SK-N-SH (cell line): ENCODE results near the gene FAP. TPM values are rescaled to one million over a fixed set of nuclear protein-coding genes. Genes with fewer than 3 reads are reported as not detected.

Experiments
- CTCF ChIA-PET: fragments of 300-600, 350-600 bp; formaldehyde crosslinking; extraction: SDS; loops from one replicate; lab custom pipeline; 2021; lab: Yijun Ruan, JAX
- POLR2A ChIA-PET: fragments of 350-600 bp; sonication (Branson Sonifier 250); formaldehyde crosslinking; extraction: SDS; loops from one replicate; lab custom pipeline; 2020; ENCODE audit warnings: antibody characterized with exemption, inconsistent platforms; lab: Yijun Ruan, JAX
- DNase-seq: peaks from one replicate; pipeline ENCODE4 v3.0.0; 2012
- H2AFZ ChIP-seq: fragments of 200-600 bp; sonication (generic); 2 replicates; pipeline ENCODE4 v1.8.1; 2016; ENCODE audit warnings: antibody characterized with exemption, mild to moderate bottlenecking, low read depth
- H3F3A ChIP-seq: fragments of 200-600 bp; sonication (generic); replicated peaks from 2 replicates; pipeline ENCODE3; 2016; ENCODE audit warnings: antibody characterized with exemption, mild to moderate bottlenecking; ENCODE audit not compliant: insufficient read depth
- H3K27ac ChIP-seq, 2 experiments: fragments of 200-500 bp in 1 of 2; fragments of 200-600 bp in 1 of 2; sonication (Bioruptor generic) in 1 of 2; sonication (generic), shearing (Covaris generic) in 1 of 2; 2 replicates each; pipeline versions ENCODE4 v1.5.1 to v1.6.1; 2014 to 2016; ENCODE audit warnings: low read depth in 2 of 2, inconsistent platforms in 1 of 2, low read length in 1 of 2, mild to moderate bottlenecking in 1 of 2, mixed read lengths in 1 of 2
- H3K27me3 ChIP-seq: fragments of 200-600 bp; sonication (generic), shearing (Covaris generic); 2 replicates; pipeline ENCODE4 v1.6.1; 2016; ENCODE audit warnings: mixed run types; ENCODE audit not compliant: insufficient read depth
- H3K36me3 ChIP-seq, 2 experiments: fragments of 200-500 bp in 1 of 2; fragments of 200-600 bp in 1 of 2; sonication (Bioruptor generic) in 1 of 2; sonication (generic) in 1 of 2; replicated peaks in 1 of 2; 2 replicates each; pipeline versions ENCODE3 to v1.5.1; 2014 to 2016; ENCODE audit warnings: low read length in 1 of 2, mild to moderate bottlenecking in 1 of 2; ENCODE audit not compliant: insufficient read depth in 2 of 2, control insufficient read depth in 1 of 2
- H3K4me1 ChIP-seq, 2 experiments: fragments of 200-500 bp in 1 of 2; fragments of 200-600 bp in 1 of 2; sonication (Bioruptor generic) in 1 of 2; sonication (generic), shearing (Covaris generic) in 1 of 2; 2 replicates each; pipeline versions ENCODE4 v1.5.1 to v1.6.1; 2014 to 2016; ENCODE audit warnings: low read depth in 1 of 2, low read length in 1 of 2, mixed run types in 1 of 2; ENCODE audit not compliant: insufficient read depth in 2 of 2, control insufficient read depth in 1 of 2
- H3K4me2 ChIP-seq: fragments of 200-600 bp; sonication (generic), shearing (Covaris generic); 2 replicates; pipeline ENCODE4 v1.6.1; 2017; ENCODE audit warnings: mixed run types
- H3K4me3 ChIP-seq, 2 experiments: fragments of 200-500 bp in 1 of 2; fragments of 200-600 bp in 1 of 2; sonication (Bioruptor generic) in 1 of 2; sonication (generic), shearing (Covaris generic) in 1 of 2; 2 replicates each; pipeline versions ENCODE4 v1.5.1 to v1.8.1; 2014 to 2016; ENCODE audit warnings: low read depth in 2 of 2, inconsistent platforms in 1 of 2, low read length in 1 of 2, mild to moderate bottlenecking in 1 of 2, mixed read lengths in 1 of 2, moderate library complexity in 1 of 2
- H3K79me2 ChIP-seq: fragments of 200-600 bp; sonication (generic); 2 replicates; pipeline ENCODE4 v1.8.1; 2017; ENCODE audit warnings: mild to moderate bottlenecking; ENCODE audit not compliant: insufficient read depth
- H3K9ac ChIP-seq: fragments of 200-600 bp; sonication (generic); 2 replicates; pipeline ENCODE4 v1.6.1; 2017; ENCODE audit warnings: mixed run types
- H3K9me2 ChIP-seq: fragments of 200-600 bp; sonication (generic); 2 replicates; pipeline ENCODE4 v1.6.1; 2017; ENCODE audit warnings: mixed run types
- H3K9me3 ChIP-seq: fragments of 200-600 bp; sonication (generic); 2 replicates; pipeline ENCODE4 v1.6.1; 2017; ENCODE audit warnings: mixed run types, mild to moderate bottlenecking, moderate library complexity
- H4K20me1 ChIP-seq: fragments of 200-600 bp; sonication (generic); 2 replicates; pipeline ENCODE4 v1.6.1; 2017; ENCODE audit warnings: mild to moderate bottlenecking, mixed run types; ENCODE audit not compliant: insufficient read depth
- CTCF ChIP-seq: fragments of 200-600 bp; sonication (generic); IDR thresholded peaks from 2 replicates; pipeline ENCODE4 v1.6.1; 2017; ENCODE audit warnings: antibody characterized with exemption, mild to moderate bottlenecking, moderate library complexity
- EZH2phosphoT487 ChIP-seq: fragments of 200-600 bp; sonication (generic); IDR thresholded peaks from 2 replicates; pipeline ENCODE4 v1.6.1; 2017; ENCODE audit warnings: low read depth, mixed run types, mild to moderate bottlenecking, antibody characterized with exemption, moderate library complexity, borderline replicate concordance
- FOSL2 ChIP-seq: IDR thresholded peaks from 2 replicates; pipeline ENCODE4 v1.4.0; 2012; ENCODE audit warnings: low read depth, mild to moderate bottlenecking, moderate library complexity, borderline replicate concordance
- GABPA ChIP-seq: IDR thresholded peaks from 2 replicates; pipeline ENCODE4 v1.4.0; 2012; ENCODE audit warnings: low read depth, mild to moderate bottlenecking
- GATA2 ChIP-seq: sonication (generic); formaldehyde crosslinking; IDR thresholded peaks from 2 replicates; pipeline ENCODE4 v1.5.0; 2020; ENCODE audit warnings: mild to moderate bottlenecking, missing genetic modification reagents
- IRF3 ChIP-seq: fragments of 150-350 bp; IDR thresholded peaks from 2 replicates; pipeline ENCODE4 v1.6.1; 2016; ENCODE audit warnings: mild to moderate bottlenecking, low read depth, low read length
- NFIC ChIP-seq: IDR thresholded peaks from 2 replicates; pipeline ENCODE4 v1.4.0; 2012; ENCODE audit warnings: borderline replicate concordance
- NRF1 ChIP-seq: IDR thresholded peaks from 2 replicates; pipeline ENCODE4 v1.6.1; 2012; ENCODE audit warnings: low read depth, mild to moderate bottlenecking, low read length
- PBX3 ChIP-seq: IDR thresholded peaks from 2 replicates; pipeline ENCODE4; 2012
- POLR2AphosphoS5 ChIP-seq: IDR thresholded peaks from 2 replicates; pipeline ENCODE4 v1.6.1; 2012; ENCODE audit warnings: low read depth, low read length
- RAD21 ChIP-seq: IDR thresholded peaks from 2 replicates; pipeline ENCODE4 v1.6.1; 2012; ENCODE audit warnings: mild to moderate bottlenecking, low read length
- RCOR1 ChIP-seq: fragments of 150-350 bp; IDR thresholded peaks from 2 replicates; pipeline ENCODE4 v1.6.1; 2017; ENCODE audit warnings: antibody characterized with exemption, low read length
- RFX5 ChIP-seq: IDR thresholded peaks from 2 replicates; pipeline ENCODE4 v1.6.1; 2012; ENCODE audit warnings: mild to moderate bottlenecking, improper control_type of control experiment, low read length
- RXRA ChIP-seq: IDR thresholded peaks from 2 replicates; pipeline ENCODE4 v1.4.0; 2012; ENCODE audit warnings: low read depth, mild to moderate bottlenecking, borderline replicate concordance
- SIN3A ChIP-seq: IDR thresholded peaks from 2 replicates; pipeline ENCODE4 v1.6.1; 2012; ENCODE audit warnings: low read depth, mild to moderate bottlenecking, low read length, moderate library complexity, borderline replicate concordance
- SMC3 ChIP-seq: IDR thresholded peaks from 2 replicates; pipeline ENCODE4 v1.6.1; 2012; ENCODE audit warnings: low read depth, low read length, improper control_type of control experiment
- TAF1 ChIP-seq: IDR thresholded peaks from 2 replicates; pipeline ENCODE4 v1.6.1; 2012; ENCODE audit warnings: low read depth, mild to moderate bottlenecking, low read length, moderate library complexity, borderline replicate concordance
- WGBS: methylation state at CpG from one replicate; pipeline ENCODE4 v1.1.6; 2017; ENCODE audit warnings: low lambda C conversion rate; 5-methylcytosine and 5-hydroxymethylcytosine counted together
- polyA plus RNA-seq, 3 experiments: library from polyadenylated mRNA; depleted of rRNA; stranded (reverse); fragments of >200 nt; gene quantifications; 2 replicates each; pipeline ENCODE4 v1.2.3, GENCODE V29; 2012

FAP gene
- polyA plus RNA-seq, 1 of the 3 experiments (the other 2 are of a cell fraction), result 36.9 TPM

GRCh38 chr2:162196638-162197037, 46.6 kb downstream of the FAP start:
- TF ChIP-seq FOSL2 (peak; percentile 63; the same call in 1 of the 2 replicates), RCOR1 (no peak)
- CTCF ChIA-PET, result interaction anchor here (1.6 kb wide), 1 partner anchor 24 kb away, joined by 4 read pairs; no protein-coding TSS in a partner anchor
- Histone ChIP-seq H3K4me2 (peak overlapping the region; percentile 43), H3F3A (peaks cover 23% of the 10 kb centered on the region), H3K36me3 (peaks cover 44 to 67% of the 10 kb centered on the region in 2 experiments), H3K27ac (peak overlapping the region in 1 of 2 experiments; percentile 80; a peak in 2 of 4 replicates), H3K4me1 (peaks cover 0 to 15% of the 10 kb centered on the region in 2 experiments; a peak in 1 of 4 replicates), H3K79me2 (no peaks in the 10 kb centered on the region), H3K27me3 (no peaks in the 10 kb centered on the region), H3K9me2 (no peaks in the 10 kb centered on the region), H2AFZ (no peak overlapping the region), H3K9ac (peak overlapping the region; percentile 11; the same call in 1 of the 2 replicates), H4K20me1 (peaks cover 3% of the 10 kb centered on the region), H3K9me3 (no peaks in the 10 kb centered on the region), H3K4me3 (no peak overlapping the region)
- 47% methylated on average over 7 of the region's 7 CpGs for WGBS
- POLR2A ChIA-PET, result no interaction called here
- DNase-seq, result no peak

GRCh38 chr2:162188451-162188850, 54.8 kb downstream of the FAP start:
- Histone ChIP-seq H3K4me2 (no peak overlapping the region), H3K9ac (no peak overlapping the region), H2AFZ (no peak overlapping the region), H3K4me1 (no peaks in the 10 kb centered on the region), H3K36me3 (peaks cover 45 to 92% of the 10 kb centered on the region in 2 experiments), H3K4me3 (no peak overlapping the region), H3K27me3 (no peaks in the 10 kb centered on the region), H3K27ac (no peak overlapping the region), H3K9me2 (no peaks in the 10 kb centered on the region), H3K9me3 (no peaks in the 10 kb centered on the region), H3K79me2 (no peaks in the 10 kb centered on the region), H4K20me1 (no peaks in the 10 kb centered on the region), H3F3A (peaks cover 4% of the 10 kb centered on the region)
- no peak for TF ChIP-seq RXRA
- TF ChIP-seq PBX3, result no peak
- TF ChIP-seq GATA2, result no peak
- no peak for TF ChIP-seq SIN3A
- TF ChIP-seq RFX5, result no peak
- POLR2A ChIA-PET, result no interaction called here
- CTCF ChIA-PET, result interaction anchor here (0.6 to 1.2 kb wide), 2 partner anchors 32 to 602 kb away, joined by 3 read pairs; no protein-coding TSS in a partner anchor
- DNase-seq, result no peak
- 89% methylated on average over 3 of the region's 3 CpGs for WGBS

- H2AFZ ChIP-seq, result no peak overlapping the region
- DNase-seq, result no peak
- H4K20me1 ChIP-seq, result no peaks in the 10 kb centered on the region
- H3F3A ChIP-seq, result peaks cover 4% of the 10 kb centered on the region
- H3K4me3 ChIP-seq, result no peak overlapping the region
- no peaks in the 10 kb centered on the region for H3K4me1 ChIP-seq
- H3K36me3 ChIP-seq, result peaks cover 51 to 92% of the 10 kb centered on the region in 2 experiments
- H3K4me2 ChIP-seq, result no peak overlapping the region
- ChIA-PET CTCF (interaction anchor here (0.8 to 3.6 kb wide), 3 partner anchors 13 to 35 kb away, joined by 3 to 10 read pairs (median 3); no protein-coding TSS in a partner anchor), POLR2A (no interaction called here)
- 84% methylated on average over 5 of the region's 5 CpGs for WGBS
- H3K9ac ChIP-seq, result no peak overlapping the region
- no peaks in the 10 kb centered on the region for H3K9me3 ChIP-seq
- no peaks in the 10 kb centered on the region for H3K27me3 ChIP-seq
- no peak overlapping the region for H3K27ac ChIP-seq
- H3K79me2 ChIP-seq, result no peaks in the 10 kb centered on the region
- H3K9me2 ChIP-seq, result no peaks in the 10 kb centered on the region
- no peak for TF ChIP-seq RXRA
- no peak for TF ChIP-seq NRF1
- no peak for TF ChIP-seq TAF1
- no peak for TF ChIP-seq SIN3A
- TF ChIP-seq GATA2, result no peak
- no peak for TF ChIP-seq NFIC
- TF ChIP-seq CTCF, result no peak
- no peak for TF ChIP-seq POLR2AphosphoS5
- TF ChIP-seq RAD21, result no peak
- TF ChIP-seq GABPA, result no peak
- TF ChIP-seq SMC3, result no peak
- TF ChIP-seq IRF3, result no peak
- TF ChIP-seq EZH2phosphoT487, result no peak
These were observed 57.6 kb downstream of the FAP start for GRCh38 chr2:162185541-162186232.
